ENCODE measurements around the gene ARMH3.

DNA sequence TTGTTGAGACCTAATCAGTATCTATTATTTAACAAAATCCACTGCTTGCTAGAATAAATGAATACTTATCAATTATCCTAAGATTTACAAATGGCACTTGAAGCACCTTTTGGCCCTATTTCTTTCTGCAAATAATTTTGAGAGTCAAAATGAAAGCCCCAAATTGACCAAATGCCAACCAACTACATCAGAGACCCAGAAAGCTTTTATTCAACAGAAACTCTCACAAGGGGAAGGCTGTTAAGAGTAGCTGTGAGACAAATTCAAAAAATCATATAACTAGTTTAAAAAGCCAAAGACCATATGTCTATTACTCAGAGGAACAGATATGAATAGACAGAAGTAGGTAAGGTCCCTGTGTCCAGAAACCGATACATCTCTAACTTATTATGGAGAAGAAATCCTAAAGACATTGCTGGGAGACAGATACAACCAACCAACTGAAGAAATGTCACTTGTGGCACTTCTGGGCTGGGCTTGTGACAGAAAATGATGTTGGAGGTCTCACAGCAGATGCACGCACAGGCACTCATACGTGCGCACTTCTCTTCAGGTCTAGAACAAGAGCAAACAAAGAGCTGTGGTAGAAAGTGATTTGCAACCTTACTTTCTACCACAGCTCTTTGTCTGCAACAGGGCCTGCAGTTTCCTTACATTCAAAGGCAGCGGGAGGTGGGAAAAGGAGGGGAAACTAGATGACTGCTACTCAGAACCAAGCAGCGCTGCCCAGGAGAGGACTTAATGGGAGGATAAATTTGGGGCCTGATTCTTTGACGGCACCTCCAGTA is 153.7 kb downstream of the ARMH3 start:
- TF ChIP-seq, protein P1, sequence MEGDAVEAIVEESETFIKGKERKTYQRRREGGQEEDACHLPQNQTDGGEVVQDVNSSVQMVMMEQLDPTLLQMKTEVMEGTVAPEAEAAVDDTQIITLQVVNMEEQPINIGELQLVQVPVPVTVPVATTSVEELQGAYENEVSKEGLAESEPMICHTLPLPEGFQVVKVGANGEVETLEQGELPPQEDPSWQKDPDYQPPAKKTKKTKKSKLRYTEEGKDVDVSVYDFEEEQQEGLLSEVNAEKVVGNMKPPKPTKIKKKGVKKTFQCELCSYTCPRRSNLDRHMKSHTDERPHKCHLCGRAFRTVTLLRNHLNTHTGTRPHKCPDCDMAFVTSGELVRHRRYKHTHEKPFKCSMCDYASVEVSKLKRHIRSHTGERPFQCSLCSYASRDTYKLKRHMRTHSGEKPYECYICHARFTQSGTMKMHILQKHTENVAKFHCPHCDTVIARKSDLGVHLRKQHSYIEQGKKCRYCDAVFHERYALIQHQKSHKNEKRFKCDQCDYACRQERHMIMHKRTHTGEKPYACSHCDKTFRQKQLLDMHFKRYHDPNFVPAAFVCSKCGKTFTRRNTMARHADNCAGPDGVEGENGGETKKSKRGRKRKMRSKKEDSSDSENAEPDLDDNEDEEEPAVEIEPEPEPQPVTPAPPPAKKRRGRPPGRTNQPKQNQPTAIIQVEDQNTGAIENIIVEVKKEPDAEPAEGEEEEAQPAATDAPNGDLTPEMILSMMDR (IDR thresholded peaks at IDR 0.05), result no peak
- TF ChIP-seq EP300 (IDR thresholded peaks at IDR 0.05), result no peak

Measured in stomach (tissue), 4 donors.